HG02642 (cell line): Measurements from ENCODE around the gene TIMELESS.
"Not testable (repeated sequence)": the region's sequence is repeated elsewhere in the genome, so short reads cannot be mapped to it uniquely, and the experiment has no call there.

Source experiments
- ATAC-seq: cut with Tn5 transposase; IDR thresholded peaks from one replicate; pipeline ENCODE4 v1.9.1; 2021; ENCODE audit warnings: mild to moderate bottlenecking; ENCODE audit not compliant: unreplicated experiment, poor library complexity

Gene TIMELESS

GRCh38 chr12:56448860-56449621 is at the start of gene TIMELESS:
TIMELESS (minus strand) TSS chr12:56449426; CDS start chr12:56434170, 15,256 bp downstream.
- peak; percentile 95 for ATAC-seq

GRCh38 chr12:56498126-56498902 is 49.1 kb upstream of the TIMELESS start:
- ATAC-seq, result not testable (repeated sequence)

- not testable (repeated sequence) for ATAC-seq
These were observed 47.5 kb upstream of the TIMELESS start for GRCh38 chr12:56496704-56497103.

- not testable (repeated sequence) for ATAC-seq
These were observed 45.3 kb upstream of the TIMELESS start for GRCh38 chr12:56494481-56494880.

- ATAC-seq, result not testable (repeated sequence)
These were observed 44.8 kb upstream of the TIMELESS start for GRCh38 chr12:56494106-56494415.

GRCh38 chr12:56493409-56494105 is 44.3 kb upstream of the TIMELESS start:
- ATAC-seq, result not testable (repeated sequence)

- no peak for ATAC-seq
These were observed 41.1 kb upstream of the TIMELESS start for GRCh38 chr12:56490360-56490759.

- peak; percentile 90 for ATAC-seq
These were observed 39.1 kb upstream of the TIMELESS start, which contains the start of gene GLS2 for GRCh38 chr12:56488041-56488955. GLS2 (minus strand) TSS chr12:56488161; CDS start chr12:56488118, 43 bp downstream.

- peak; percentile 28 for ATAC-seq
These were observed 38.3 kb upstream of the TIMELESS start for GRCh38 chr12:56487448-56488040.

- no peak for ATAC-seq
These were observed 37.5 kb upstream of the TIMELESS start for GRCh38 chr12:56486694-56487093.

GRCh38 chr12:56484566-56484965 is 35.3 kb upstream of the TIMELESS start:
- no peak for ATAC-seq

- ATAC-seq, result no peak
These were observed 30.4 kb upstream of the TIMELESS start for GRCh38 chr12:56479625-56480024.

GRCh38 chr12:56477521-56478225 is 28.4 kb upstream of the TIMELESS start:
- no peak for ATAC-seq

GRCh38 chr12:56476972-56477432 is 27.8 kb upstream of the TIMELESS start:
- no peak for ATAC-seq

GRCh38 chr12:56476143-56476542 is 26.9 kb upstream of the TIMELESS start:
- ATAC-seq, result no peak

- no peak for ATAC-seq
These were observed 25.2 kb upstream of the TIMELESS start for GRCh38 chr12:56474389-56474788.

GRCh38 chr12:56469007-56469930 is 20.0 kb upstream of the TIMELESS start:
- no peak for ATAC-seq
